AG04450 (cell line): Measurements from ENCODE around the gene TMEM135. TPM values are rescaled to one million over a fixed set of nuclear protein-coding genes. Genes with fewer than 3 reads are reported as not detected.
A peak's percentile ranks its signal among the peaks of the same experiment; 100 is the strongest.

Experiments
- CTCF ChIA-PET: fragments of 300-600, 350-600 bp; formaldehyde crosslinking; extraction: SDS; loops from one replicate; lab custom pipeline; 2022; ENCODE audit warnings: antibody characterized with exemption, inconsistent platforms; lab: Charles Lee
- POLR2A ChIA-PET: fragments of 350-600 bp; formaldehyde crosslinking; extraction: SDS; loops from one replicate; lab custom pipeline; 2021; ENCODE audit warnings: antibody characterized with exemption, inconsistent platforms; lab: Yijun Ruan, JAX
- DNase-seq: peaks from one replicate; pipeline ENCODE4 v3.0.0-alpha.2; 2011; ENCODE audit warnings: low read depth, low spot score
- H3K27ac ChIP-seq: one replicate; pipeline ENCODE4 v1.5.1; 2012; ENCODE audit warnings: low read depth, low read length, control low read depth
- H3K27me3 ChIP-seq: one replicate; pipeline ENCODE4 v1.6.0; 2012; ENCODE audit warnings: low read length; ENCODE audit not compliant: control insufficient read depth, insufficient read depth
- H3K4me3 ChIP-seq: 2 replicates; pipeline ENCODE4 v1.5.1; 2011; ENCODE audit warnings: mild to moderate bottlenecking, low read depth, low read length, control low read depth
- H3K9me3 ChIP-seq: 2 replicates; pipeline ENCODE4 v1.5.1; 2012; ENCODE audit warnings: low read length; ENCODE audit not compliant: control insufficient read depth, insufficient read depth
- polyA minus RNA-seq: library from RNA; depleted of rRNA, polyadenylated mRNA; stranded (reverse); fragments of >200 nt; gene quantifications from 2 replicates; pipeline ENCODE4 v1.2.3, GENCODE V29; 2011; rRNA and poly(A)+ RNA removed
- polyA plus RNA-seq: library from polyadenylated mRNA; depleted of rRNA; stranded (reverse); fragments of >200 nt; gene quantifications from 2 replicates; pipeline ENCODE4 v1.2.3, GENCODE V29; 2011; rRNA removed
- TF ChIP-seq, protein P1 (sequence below): IDR thresholded peaks from 2 replicates; pipeline ENCODE4 v1.5.1; 2011; ENCODE audit warnings: low read depth, low read length, control low read depth, inconsistent platforms

The TMEM135 gene
- 9.5 and 12.6 TPM in 2 replicates for polyA plus RNA-seq
- polyA minus RNA-seq = 12.3 and 13.9 TPM in 2 replicates

DNA sequence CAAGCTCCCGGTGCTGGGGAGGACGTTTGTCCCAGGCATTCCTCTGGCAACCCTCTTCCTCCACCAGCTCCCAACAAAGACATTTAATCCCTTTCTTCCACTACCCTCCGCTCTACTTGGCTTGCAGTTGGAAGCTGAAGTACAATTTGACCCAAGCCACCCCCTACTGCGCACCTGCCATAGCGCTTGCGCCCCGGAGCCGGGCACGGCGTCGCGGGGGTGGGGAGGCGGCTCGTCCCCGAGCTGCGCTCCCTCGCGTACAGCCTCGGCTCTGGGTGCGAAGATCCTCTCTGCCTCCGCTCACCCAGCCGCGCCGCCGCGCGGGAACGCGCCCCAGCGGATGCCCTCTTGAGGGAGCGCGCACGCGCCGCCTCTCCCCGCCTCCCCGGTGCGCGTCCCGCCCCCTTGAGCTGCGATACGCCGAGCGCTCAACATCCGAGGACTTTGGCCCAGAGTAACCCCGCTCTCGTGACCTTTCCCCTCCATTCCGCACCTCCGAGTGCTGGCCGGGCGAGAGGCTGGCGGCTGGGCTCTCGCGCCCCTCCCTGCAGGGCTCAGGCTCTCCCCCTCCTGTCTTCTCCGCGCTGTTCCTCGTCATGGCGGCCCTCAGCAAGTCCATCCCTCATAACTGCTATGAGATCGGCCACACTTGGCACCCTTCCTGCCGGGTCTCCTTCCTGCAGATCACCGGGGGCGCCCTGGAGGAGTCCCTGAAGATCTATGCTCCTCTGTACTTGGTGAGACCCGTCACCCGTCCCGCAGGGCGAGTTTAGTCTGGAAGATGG lies at the start of gene TMEM135:
Gene TMEM135, plus strand, starts transcription at position 485 of the 785 bp plus-strand sequence. Its CDS starts 112 bp downstream, at position 597.
- ChIA-PET POLR2A (interaction anchor here (0.6 to 1.2 kb wide), 4 partner anchors 17 to 82 kb away, joined by 3 to 4 read pairs (median 4); partner anchors contain the start of gene FZD4), CTCF (interaction anchor here (0.6 to 1.7 kb wide), 6 partner anchors 10 to 253 kb away, joined by 3 to 5 read pairs (median 4); no protein-coding TSS in a partner anchor)
- H3K27ac ChIP-seq = no peak within 1 kb of the TSS
- peak within 1 kb of the TSS; percentile 91 for H3K4me3 ChIP-seq
- H3K27me3 ChIP-seq = no peaks in the 10 kb centered on the region
- TF ChIP-seq, protein P1, sequence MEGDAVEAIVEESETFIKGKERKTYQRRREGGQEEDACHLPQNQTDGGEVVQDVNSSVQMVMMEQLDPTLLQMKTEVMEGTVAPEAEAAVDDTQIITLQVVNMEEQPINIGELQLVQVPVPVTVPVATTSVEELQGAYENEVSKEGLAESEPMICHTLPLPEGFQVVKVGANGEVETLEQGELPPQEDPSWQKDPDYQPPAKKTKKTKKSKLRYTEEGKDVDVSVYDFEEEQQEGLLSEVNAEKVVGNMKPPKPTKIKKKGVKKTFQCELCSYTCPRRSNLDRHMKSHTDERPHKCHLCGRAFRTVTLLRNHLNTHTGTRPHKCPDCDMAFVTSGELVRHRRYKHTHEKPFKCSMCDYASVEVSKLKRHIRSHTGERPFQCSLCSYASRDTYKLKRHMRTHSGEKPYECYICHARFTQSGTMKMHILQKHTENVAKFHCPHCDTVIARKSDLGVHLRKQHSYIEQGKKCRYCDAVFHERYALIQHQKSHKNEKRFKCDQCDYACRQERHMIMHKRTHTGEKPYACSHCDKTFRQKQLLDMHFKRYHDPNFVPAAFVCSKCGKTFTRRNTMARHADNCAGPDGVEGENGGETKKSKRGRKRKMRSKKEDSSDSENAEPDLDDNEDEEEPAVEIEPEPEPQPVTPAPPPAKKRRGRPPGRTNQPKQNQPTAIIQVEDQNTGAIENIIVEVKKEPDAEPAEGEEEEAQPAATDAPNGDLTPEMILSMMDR = no peak
- no peaks in the 10 kb centered on the region for H3K9me3 ChIP-seq
- DNase-seq = peak; percentile 55

DNA sequence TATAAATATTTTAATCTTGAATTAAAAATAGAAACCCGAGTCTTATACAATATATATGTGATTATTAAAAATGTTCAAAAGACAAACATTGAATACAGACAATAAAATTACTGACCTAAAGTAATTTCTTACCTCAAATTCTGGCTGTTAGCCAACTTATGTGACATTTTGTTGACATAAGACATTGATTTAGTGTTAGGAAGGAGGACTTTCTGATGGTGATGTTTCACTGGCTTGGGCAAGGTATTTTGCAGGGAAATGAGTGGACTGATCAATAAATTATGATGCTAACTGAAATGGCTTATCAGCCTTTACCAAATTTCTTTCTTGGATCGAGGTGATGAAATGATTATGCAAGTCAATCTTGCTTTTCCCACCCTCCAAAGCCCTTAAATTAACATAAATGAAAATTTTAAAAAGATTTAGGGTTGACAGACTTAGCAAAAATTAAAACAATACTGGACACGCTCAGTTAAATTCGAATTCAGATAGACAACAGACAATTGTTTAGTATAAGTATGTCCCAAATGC lies 49.3 kb upstream of the TMEM135 start:
- TF ChIP-seq, protein P1 = no peak
- no peak for DNase-seq
- CTCF ChIA-PET = interaction anchor here (1.2 kb wide), 1 partner anchor 8 kb away, joined by 3 read pairs; no protein-coding TSS in a partner anchor
- POLR2A ChIA-PET = no interaction called here
- H3K27ac ChIP-seq = no peak overlapping the region
- H3K27me3 ChIP-seq = no peaks in the 10 kb centered on the region
- no peaks in the 10 kb centered on the region for H3K9me3 ChIP-seq
- no peak overlapping the region for H3K4me3 ChIP-seq

DNA sequence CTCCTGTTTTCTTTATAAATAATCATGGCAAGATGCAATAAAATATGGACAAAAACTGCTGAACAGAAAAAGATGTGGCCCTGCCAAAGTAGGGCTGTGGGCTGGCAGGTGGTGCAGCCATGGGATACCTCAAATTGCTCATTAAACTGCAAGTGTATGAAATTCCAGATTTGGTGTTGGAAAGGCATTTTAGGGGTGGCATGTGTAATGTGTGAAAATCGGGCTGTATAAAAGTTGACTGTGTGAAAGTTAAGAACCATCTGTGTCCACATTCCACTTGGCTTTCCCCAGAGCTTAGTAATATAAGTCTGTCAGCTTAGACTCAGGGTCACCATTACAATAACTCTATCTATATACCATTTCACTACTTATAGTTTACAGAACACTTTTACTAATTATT lies 47.7 kb upstream of the TMEM135 start:
- ChIA-PET CTCF (interaction anchor here (0.6 to 1.5 kb wide), 3 partner anchors 9 to 300 kb away, joined by 3 to 5 read pairs (median 5); no protein-coding TSS in a partner anchor), POLR2A (no interaction called here)
- TF ChIP-seq, protein P1 = no peak
- H3K27ac ChIP-seq = no peak overlapping the region
- H3K4me3 ChIP-seq = no peak overlapping the region
- no peaks in the 10 kb centered on the region for H3K9me3 ChIP-seq
- DNase-seq = no peak
- no peaks in the 10 kb centered on the region for H3K27me3 ChIP-seq

DNA sequence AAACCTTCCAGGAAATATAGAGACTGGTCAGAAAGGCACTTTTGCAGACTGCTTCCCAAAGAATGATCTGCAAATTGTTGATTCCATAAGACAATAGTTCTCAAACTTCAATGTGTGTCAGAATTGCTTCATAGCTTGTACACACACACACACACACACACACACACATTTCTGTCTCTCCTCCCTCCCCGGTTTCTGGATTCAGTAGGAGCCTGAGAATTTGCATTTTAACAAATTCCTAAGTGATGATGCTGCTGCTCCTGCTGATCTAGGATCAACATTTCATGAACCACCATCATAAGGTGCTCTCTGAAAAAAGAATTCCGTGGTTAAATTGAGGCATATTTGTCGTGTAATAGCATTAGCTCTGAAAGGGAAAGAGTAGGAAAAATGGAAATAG lies 47.2 kb upstream of the TMEM135 start:
- CTCF ChIA-PET = interaction anchor here (0.6 to 1.5 kb wide), 3 partner anchors 9 to 300 kb away, joined by 3 to 5 read pairs (median 5); no protein-coding TSS in a partner anchor
- H3K27ac ChIP-seq = no peak overlapping the region

More for the DNA sequence above, 47.2 kb upstream of the TMEM135 start:
- no peaks in the 10 kb centered on the region for H3K27me3 ChIP-seq
- no peaks in the 10 kb centered on the region for H3K9me3 ChIP-seq
- no peak for DNase-seq
- no peak overlapping the region for H3K4me3 ChIP-seq
- TF ChIP-seq, protein P1 = no peak
- POLR2A ChIA-PET = no interaction called here
